Measurements from ENCODE around the gene C1orf50. TPM values are rescaled to one million over a fixed set of nuclear protein-coding genes. Genes with fewer than 3 reads are reported as not detected.
"Not testable (repeated sequence)": the region's sequence is repeated elsewhere in the genome, so short reads cannot be mapped to it uniquely, and the experiment has no call there.

The C1orf50 gene
- total and polyA plus RNA-seq, 2 donors (not counting 1 experiment from before 2014, with no cell fraction given): 2.7 to 17.1 TPM

DNA sequence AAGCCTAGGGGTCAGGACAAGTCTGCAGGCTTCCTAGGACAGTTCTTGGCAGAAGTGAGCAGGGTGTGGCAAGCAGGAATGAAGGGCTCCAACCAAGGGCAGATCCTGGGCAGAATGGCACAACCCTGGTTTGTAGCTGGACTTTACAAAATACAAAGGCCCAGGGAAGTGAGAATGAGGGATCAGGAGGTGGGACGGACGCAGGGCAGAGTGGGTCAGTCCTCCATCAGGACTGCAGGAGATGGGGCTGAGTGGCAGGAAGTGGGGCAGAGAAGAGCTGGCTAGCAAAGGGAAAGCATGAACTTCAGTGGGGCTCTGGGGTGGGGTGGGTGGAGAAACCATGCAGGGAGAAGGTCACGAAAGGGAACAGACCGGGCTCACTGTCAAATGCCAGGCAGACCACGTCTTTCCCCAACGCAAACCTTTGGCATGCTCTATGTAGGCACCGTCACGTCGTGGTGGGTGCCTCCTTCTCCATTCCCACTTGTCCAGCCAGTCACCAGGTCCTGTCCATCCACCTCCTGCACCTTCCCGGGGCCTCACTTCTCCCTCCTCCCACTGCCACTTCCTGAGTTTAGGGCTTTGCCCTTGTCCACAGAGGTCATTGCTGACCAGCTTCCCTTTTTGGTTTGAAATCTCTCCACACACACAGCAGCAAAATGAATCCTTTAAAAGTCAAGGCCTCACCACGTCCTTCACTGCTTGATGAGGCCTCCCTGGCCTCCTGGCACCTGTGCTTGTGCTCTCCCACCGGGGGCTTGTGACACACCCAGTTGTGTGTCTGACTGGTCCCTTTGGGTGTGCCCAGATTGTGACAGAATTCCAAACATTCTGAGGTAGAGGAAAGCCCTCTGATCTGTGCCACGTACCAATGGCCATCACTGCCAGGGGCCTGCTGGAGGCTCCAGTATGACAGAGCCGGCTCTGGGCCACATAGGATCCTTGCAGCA lies 18.3 kb upstream of the C1orf50 start:
- H3K79me2 ChIP-seq (ENCODE audit: control insufficient read depth, insufficient read depth, low read length): no peaks in the 10 kb centered on the region
- Mint-ChIP-seq H3K4me1 (no peaks in the 10 kb centered on the region), H3K27ac (no peak overlapping the region), H3K4me3 (no peak overlapping the region), H3K27me3 (no peaks in the 10 kb centered on the region), H3K9me3 (ENCODE audit: insufficient read depth) (peaks cover 2% of the 10 kb centered on the region)
- H3K9me3 ChIP-seq (ENCODE audit: control extremely low read depth in 1 of 3, control insufficient read depth in 2 of 3, insufficient read depth in 1 of 3, low read length in 2 of 3): peaks cover 0 to 3% (median 0%) of the 10 kb centered on the region in 3 donors
- ChIA-PET POLR2A (no interaction called here), CTCF (interaction anchor here (1.1 to 6.6 kb wide), 6 partner anchors 10 to 575 kb away, joined by 3 to 57 read pairs (median 4); partner anchors contain the start of gene P3H1)
- H2AFZ ChIP-seq (ENCODE audit: insufficient read depth, low read depth, low read length, poor library complexity, severe bottlenecking): no peak overlapping the region
- no peaks in the 10 kb centered on the region for H3K4me1 ChIP-seq (ENCODE audit: control insufficient read depth in 2 of 2, insufficient read depth in 2 of 2, low read length in 2 of 2)
- TF ChIP-seq EZH2 (IDR thresholded peaks at IDR 0.05; ENCODE audit: borderline replicate concordance, insufficient read depth, low read depth, low read length, poor library complexity, severe bottlenecking) (no peak), CTCF (IDR thresholded peaks at IDR 0.05) (no peak)
- H3K36me3 ChIP-seq (replicated peaks in 1 of 2; ENCODE audit: control extremely low read depth in 1 of 2, control insufficient read depth in 1 of 2, extremely low read depth in 1 of 2, insufficient read depth in 2 of 2, low read length in 1 of 2): peaks cover 16 to 48% of the 10 kb centered on the region in 2 experiments
- H4K20me1 ChIP-seq (ENCODE audit: control insufficient read depth, insufficient read depth, low read length, poor library complexity, severe bottlenecking): no peaks in the 10 kb centered on the region
- ATAC-seq (ENCODE audit: low read depth) (no peak), DNase-seq (no peak)
- WGBS (ENCODE audit: insufficient coverage): 90% methylated on average over 13 of the region's 14 CpGs
- intact Hi-C loops (cut with micrococcal nuclease): no loop called here
- no peak overlapping the region for H3K4me3 ChIP-seq (ENCODE audit: control extremely low read depth in 1 of 5, extremely low read depth in 1 of 5, insufficient read depth in 1 of 5, low read depth in 2 of 5, low read length in 4 of 5)
- H3K4me2 ChIP-seq (replicated peaks; ENCODE audit: low read depth, low read length, poor library complexity, severe bottlenecking): no peak overlapping the region
- H3K27me3 ChIP-seq (replicated peaks in 1 of 4; ENCODE audit: control extremely low read depth in 1 of 4, control insufficient read depth in 3 of 4, insufficient read depth in 4 of 4, low read length in 3 of 4): no peaks in the 10 kb centered on the region
- no peak overlapping the region for H3K9ac ChIP-seq (ENCODE audit: low read length)
- H3K27ac ChIP-seq (ENCODE audit: low read length in 2 of 2): no peak overlapping the region

- H3K27ac Mint-ChIP-seq: no peak overlapping the region
- Histone ChIP-seq H3K79me2 (ENCODE audit: control insufficient read depth, insufficient read depth, low read length) (no peaks in the 10 kb centered on the region), H3K9ac (ENCODE audit: low read length) (no peak overlapping the region), H3K36me3 (replicated peaks in 1 of 2; ENCODE audit: control extremely low read depth in 1 of 2, control insufficient read depth in 1 of 2, extremely low read depth in 1 of 2, insufficient read depth in 2 of 2, low read length in 1 of 2) (peaks cover 22 to 60% of the 10 kb centered on the region in 2 experiments), H3K4me3 (ENCODE audit: control extremely low read depth in 1 of 5, extremely low read depth in 1 of 5, insufficient read depth in 1 of 5, low read depth in 2 of 5, low read length in 4 of 5) (no peak overlapping the region), H3K4me2 (replicated peaks; ENCODE audit: low read depth, low read length, poor library complexity, severe bottlenecking) (no peak overlapping the region), H3K27me3 (replicated peaks in 1 of 4; ENCODE audit: control extremely low read depth in 1 of 4, control insufficient read depth in 3 of 4, insufficient read depth in 4 of 4, low read length in 3 of 4) (no peaks in the 10 kb centered on the region), H2AFZ (ENCODE audit: insufficient read depth, low read depth, low read length, poor library complexity, severe bottlenecking) (no peak overlapping the region), H3K4me1 (ENCODE audit: control insufficient read depth in 2 of 2, insufficient read depth in 2 of 2, low read length in 2 of 2) (no peaks in the 10 kb centered on the region), H3K9me3 (ENCODE audit: control extremely low read depth in 1 of 3, control insufficient read depth in 2 of 3, insufficient read depth in 1 of 3, low read length in 2 of 3) (peaks cover 0 to 3% (median 0%) of the 10 kb centered on the region in 3 donors), H3K27ac (ENCODE audit: low read length in 2 of 2) (no peak overlapping the region), H4K20me1 (ENCODE audit: control insufficient read depth, insufficient read depth, low read length, poor library complexity, severe bottlenecking) (no peaks in the 10 kb centered on the region)
- 97% methylated on average over 12 of the region's 12 CpGs for WGBS (ENCODE audit: insufficient coverage)
- H3K9me3 Mint-ChIP-seq (ENCODE audit: insufficient read depth): peaks cover 2% of the 10 kb centered on the region
- no peak for TF ChIP-seq EZH2 (IDR thresholded peaks at IDR 0.05; ENCODE audit: borderline replicate concordance, insufficient read depth, low read depth, low read length, poor library complexity, severe bottlenecking)
- DNase-seq: no peak
- intact Hi-C loops (cut with micrococcal nuclease): no loop called here
- no peak overlapping the region for H3K4me3 Mint-ChIP-seq
- no peaks in the 10 kb centered on the region for H3K27me3 Mint-ChIP-seq
- POLR2A ChIA-PET: no interaction called here
- CTCF ChIA-PET: interaction anchor here (1.1 to 6.6 kb wide), 5 partner anchors 8 to 577 kb away, joined by 3 to 57 read pairs (median 4); partner anchors contain the start of gene P3H1
- ATAC-seq (ENCODE audit: low read depth): no peak
- H3K4me1 Mint-ChIP-seq: no peaks in the 10 kb centered on the region
Measured at GRCh38 chr1:42750041-42750440, 17.0 kb upstream of the C1orf50 start.

DNA sequence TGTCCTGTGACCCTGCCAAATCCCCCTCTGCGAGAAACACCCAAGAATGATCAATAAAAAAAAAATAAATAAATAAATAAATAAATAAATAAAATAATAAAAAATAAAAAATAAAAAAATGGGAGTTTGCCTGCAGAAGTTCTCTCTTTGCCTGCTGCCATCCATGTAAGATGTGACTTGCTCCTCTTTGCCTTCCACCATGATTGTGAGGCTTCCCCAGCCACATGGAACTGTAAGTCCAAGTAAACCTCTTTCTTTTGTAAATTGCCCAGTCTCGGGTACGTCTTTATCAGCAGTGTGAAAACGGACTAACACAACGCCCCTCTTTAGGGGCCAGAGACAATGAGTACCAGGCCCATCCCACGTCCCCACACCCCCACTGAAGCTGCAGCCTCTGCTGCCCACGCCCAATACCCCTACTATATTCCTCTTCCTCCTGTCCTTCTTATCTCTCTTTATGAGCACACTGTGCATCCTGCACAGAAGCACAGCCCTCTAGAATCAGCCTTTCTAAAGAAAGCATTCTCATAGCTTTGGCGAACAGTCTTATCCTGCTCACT lies 15.5 kb upstream of the C1orf50 start:
- H3K4me2 ChIP-seq (replicated peaks; ENCODE audit: low read depth, low read length, poor library complexity, severe bottlenecking); H3K27me3 ChIP-seq (replicated peaks in 1 of 4; ENCODE audit: control extremely low read depth in 1 of 4, control insufficient read depth in 3 of 4, insufficient read depth in 4 of 4, low read length in 3 of 4); ATAC-seq (ENCODE audit: low read depth); H3K9me3 ChIP-seq (ENCODE audit: control extremely low read depth in 1 of 3, control insufficient read depth in 2 of 3, insufficient read depth in 1 of 3, low read length in 2 of 3); H3K4me3 ChIP-seq (ENCODE audit: control extremely low read depth in 1 of 5, extremely low read depth in 1 of 5, insufficient read depth in 1 of 5, low read depth in 2 of 5, low read length in 4 of 5); H3K4me1 Mint-ChIP-seq; H4K20me1 ChIP-seq (ENCODE audit: control insufficient read depth, insufficient read depth, low read length, poor library complexity, severe bottlenecking); H3K79me2 ChIP-seq (ENCODE audit: control insufficient read depth, insufficient read depth, low read length); H3K9me3 Mint-ChIP-seq (ENCODE audit: insufficient read depth); H3K27ac Mint-ChIP-seq; POLR2A ChIA-PET; H3K27ac ChIP-seq (ENCODE audit: low read length in 2 of 2); H3K4me3 Mint-ChIP-seq; intact Hi-C loops (cut with micrococcal nuclease); H2AFZ ChIP-seq (ENCODE audit: insufficient read depth, low read depth, low read length, poor library complexity, severe bottlenecking); H3K4me1 ChIP-seq (ENCODE audit: control insufficient read depth in 2 of 2, insufficient read depth in 2 of 2, low read length in 2 of 2); H3K27me3 Mint-ChIP-seq; H3K9ac ChIP-seq (ENCODE audit: low read length); DNase-seq: not testable (repeated sequence)
- peaks cover 27 to 67% of the 10 kb centered on the region in 2 experiments for H3K36me3 ChIP-seq (replicated peaks in 1 of 2; ENCODE audit: control extremely low read depth in 1 of 2, control insufficient read depth in 1 of 2, extremely low read depth in 1 of 2, insufficient read depth in 2 of 2, low read length in 1 of 2)
- WGBS (ENCODE audit: insufficient coverage): 98% methylated on average over 7 of the region's 8 CpGs
- CTCF ChIA-PET: interaction anchor here (1.0 to 1.5 kb wide), 3 partner anchors 12 to 322 kb away, joined by 3 to 4 read pairs (median 3); no protein-coding TSS in a partner anchor

Data from B cell (primary cell).